H1 (cell line): ENCODE data around the gene TMUB2.

ENCODE experiments used
- ATF2 ChIP-seq: IDR thresholded peaks from 2 replicates; pipeline ENCODE4 v1.6.1; 2012; ENCODE audit warnings: low read length, inconsistent platforms
- MAX ChIP-seq: IDR thresholded peaks from 2 replicates; pipeline ENCODE4 v1.6.1; 2012; ENCODE audit warnings: inconsistent platforms

- TF ChIP-seq ATF2, result no peak
- TF ChIP-seq MAX, result no peak
Observed at GRCh38 chr17:44147812-44148211, 39.0 kb upstream of the TMUB2 start.
